ENCODE measurements around the gene CNKSR3. TPM values are rescaled to one million over a fixed set of nuclear protein-coding genes. Genes with fewer than 3 reads are reported as not detected.

Gene CNKSR3
- total RNA-seq, 4 donors from 2014 or later: 11.7 to 22.7 (median 13.7) TPM

DNA sequence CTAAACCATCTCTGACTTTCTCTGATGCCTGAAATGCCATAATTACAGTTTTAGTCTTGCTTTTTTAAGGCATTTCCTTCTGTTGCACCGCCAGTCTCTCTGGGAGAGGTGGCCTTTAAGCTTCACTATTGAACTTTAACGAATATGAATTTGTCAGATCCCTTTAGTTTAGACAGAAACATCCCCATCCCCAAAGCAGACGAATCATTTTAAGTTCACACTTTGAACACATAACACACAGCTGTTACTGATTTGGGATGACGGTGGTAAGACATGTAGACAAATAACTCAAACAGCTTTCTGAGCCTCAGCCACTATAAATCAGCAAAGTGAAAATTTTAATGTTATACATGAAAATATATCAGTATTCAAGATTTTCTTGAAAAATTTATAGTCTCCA lies 146.7 kb downstream of the CNKSR3 start:
- Histone ChIP-seq H3K27me3 (no peaks in the 10 kb centered on the region), H3K9me3 (no peaks in the 10 kb centered on the region), H3K4me1 (peaks cover 0 to 3% (median under 1%) of the 10 kb centered on the region in 4 donors), H3K4me3 (no peak overlapping the region), H3K36me3 (no peaks in the 10 kb centered on the region), H3K27ac (no peak overlapping the region)
- no peak for TF ChIP-seq POLR2A (IDR thresholded peaks at IDR 0.05)
- no peak for TF ChIP-seq EP300 (IDR thresholded peaks at IDR 0.05)
- TF ChIP-seq, protein P1, sequence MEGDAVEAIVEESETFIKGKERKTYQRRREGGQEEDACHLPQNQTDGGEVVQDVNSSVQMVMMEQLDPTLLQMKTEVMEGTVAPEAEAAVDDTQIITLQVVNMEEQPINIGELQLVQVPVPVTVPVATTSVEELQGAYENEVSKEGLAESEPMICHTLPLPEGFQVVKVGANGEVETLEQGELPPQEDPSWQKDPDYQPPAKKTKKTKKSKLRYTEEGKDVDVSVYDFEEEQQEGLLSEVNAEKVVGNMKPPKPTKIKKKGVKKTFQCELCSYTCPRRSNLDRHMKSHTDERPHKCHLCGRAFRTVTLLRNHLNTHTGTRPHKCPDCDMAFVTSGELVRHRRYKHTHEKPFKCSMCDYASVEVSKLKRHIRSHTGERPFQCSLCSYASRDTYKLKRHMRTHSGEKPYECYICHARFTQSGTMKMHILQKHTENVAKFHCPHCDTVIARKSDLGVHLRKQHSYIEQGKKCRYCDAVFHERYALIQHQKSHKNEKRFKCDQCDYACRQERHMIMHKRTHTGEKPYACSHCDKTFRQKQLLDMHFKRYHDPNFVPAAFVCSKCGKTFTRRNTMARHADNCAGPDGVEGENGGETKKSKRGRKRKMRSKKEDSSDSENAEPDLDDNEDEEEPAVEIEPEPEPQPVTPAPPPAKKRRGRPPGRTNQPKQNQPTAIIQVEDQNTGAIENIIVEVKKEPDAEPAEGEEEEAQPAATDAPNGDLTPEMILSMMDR (IDR thresholded peaks at IDR 0.05): no peak
- no peak for DNase-seq (ENCODE audit: low spot score in 2 of 2)
- WGBS, 2 donors: 55 to 60% methylated on average over 4 of the region's 4 CpGs

DNA sequence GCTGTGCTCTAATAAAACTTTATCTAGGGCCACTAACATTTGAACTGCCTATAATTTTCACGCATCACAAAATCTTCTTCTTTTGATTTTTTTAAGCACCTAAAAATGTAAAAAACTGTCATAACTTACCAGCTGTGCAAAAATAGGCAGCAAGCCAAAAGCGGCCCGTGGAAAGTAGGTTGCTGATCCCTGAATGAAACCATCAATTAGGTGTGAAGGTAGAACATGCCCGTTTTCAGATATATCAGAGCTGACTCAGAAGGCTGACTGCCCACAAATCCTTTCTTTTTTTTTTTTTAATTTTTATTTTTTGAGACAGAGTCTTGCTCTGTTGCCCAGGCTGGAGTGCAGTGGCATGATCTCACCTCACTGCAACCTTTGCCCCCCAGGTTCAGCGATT lies 149.0 kb downstream of the CNKSR3 start:
- no peaks in the 10 kb centered on the region for H3K27me3 ChIP-seq
- 84 to 97% methylated on average over 5 of the region's 5 CpGs for WGBS, 2 donors
- TF ChIP-seq EP300 (IDR thresholded peaks at IDR 0.05) (no peak), POLR2A (IDR thresholded peaks at IDR 0.05) (no peak)
- TF ChIP-seq, protein P1 (IDR thresholded peaks at IDR 0.05): no peak
- no peaks in the 10 kb centered on the region for H3K36me3 ChIP-seq
- no peaks in the 10 kb centered on the region for H3K9me3 ChIP-seq
- peaks cover 0 to 6% (median 2%) of the 10 kb centered on the region in 4 donors for H3K4me1 ChIP-seq
- H3K27ac ChIP-seq: no peak overlapping the region
- no peak overlapping the region for H3K4me3 ChIP-seq
- no peak for DNase-seq (ENCODE audit: low spot score in 2 of 2)

DNA sequence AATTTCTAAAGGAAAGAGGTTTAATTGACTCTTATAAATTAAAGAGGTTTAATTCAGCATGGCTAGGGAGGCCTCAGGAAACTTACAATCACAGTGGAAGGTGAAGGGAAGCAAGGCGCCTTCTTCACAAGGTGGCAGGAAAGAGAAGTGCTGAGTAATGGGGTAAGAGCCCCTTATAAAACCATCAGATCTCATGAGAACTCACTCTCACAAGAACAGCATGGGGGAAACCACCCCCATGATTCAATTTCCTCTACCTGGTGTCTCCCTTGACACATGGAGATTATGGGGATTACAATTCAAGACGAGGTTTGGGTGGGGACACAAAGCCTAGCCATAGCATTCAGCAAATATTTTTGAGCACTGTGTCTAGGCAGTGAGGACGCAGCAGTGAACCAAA lies 150.0 kb downstream of the CNKSR3 start:
- 96 to 98% methylated on average over 3 of the region's 3 CpGs for WGBS, 2 donors
- Histone ChIP-seq H3K27me3 (no peaks in the 10 kb centered on the region), H3K9me3 (no peaks in the 10 kb centered on the region), H3K4me1 (peaks cover 0 to 11% (median 2%) of the 10 kb centered on the region in 4 donors), H3K4me3 (no peak overlapping the region), H3K36me3 (no peaks in the 10 kb centered on the region), H3K27ac (no peak overlapping the region)
- TF ChIP-seq EP300 (IDR thresholded peaks at IDR 0.05) (no peak), POLR2A (IDR thresholded peaks at IDR 0.05) (no peak)
- TF ChIP-seq, protein P1 (IDR thresholded peaks at IDR 0.05): no peak
- DNase-seq (ENCODE audit: low spot score in 2 of 2): no peak

DNA sequence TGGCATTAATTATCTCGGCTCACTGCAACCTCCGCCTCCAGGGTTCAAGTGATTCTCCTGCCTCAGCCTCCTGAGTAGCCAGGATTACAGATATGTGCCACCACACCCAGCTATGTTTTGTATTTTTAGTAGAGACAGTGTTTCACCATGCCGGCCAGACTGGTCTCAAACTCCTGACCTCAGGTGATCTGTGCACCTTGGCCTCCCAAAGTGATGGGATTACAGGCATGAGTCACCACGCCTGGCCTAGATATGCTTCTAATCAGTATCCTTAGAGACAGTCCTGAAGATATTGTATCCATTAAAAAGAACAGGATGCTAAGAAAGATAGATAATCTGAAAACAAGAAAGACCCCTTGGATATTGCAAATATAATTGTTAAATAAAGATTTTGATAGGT lies 150.8 kb downstream of the CNKSR3 start:
- H3K27ac ChIP-seq: peak overlapping the region in 2 of 4 donors; percentile 77 to 79
- H3K36me3 ChIP-seq: no peaks in the 10 kb centered on the region
- no peaks in the 10 kb centered on the region for H3K9me3 ChIP-seq
- no peaks in the 10 kb centered on the region for H3K27me3 ChIP-seq
- TF ChIP-seq, protein P1 (IDR thresholded peaks at IDR 0.05): no peak
- TF ChIP-seq POLR2A (IDR thresholded peaks at IDR 0.05): no peak
- TF ChIP-seq EP300 (IDR thresholded peaks at IDR 0.05): no peak
- H3K4me3 ChIP-seq: no peak overlapping the region
- H3K4me1 ChIP-seq: peaks cover 0 to 12% (median 2%) of the 10 kb centered on the region in 4 donors
- WGBS, 2 donors: 46 to 50% methylated on average over 4 of the region's 4 CpGs
- no peak for DNase-seq (ENCODE audit: low spot score in 2 of 2)

DNA sequence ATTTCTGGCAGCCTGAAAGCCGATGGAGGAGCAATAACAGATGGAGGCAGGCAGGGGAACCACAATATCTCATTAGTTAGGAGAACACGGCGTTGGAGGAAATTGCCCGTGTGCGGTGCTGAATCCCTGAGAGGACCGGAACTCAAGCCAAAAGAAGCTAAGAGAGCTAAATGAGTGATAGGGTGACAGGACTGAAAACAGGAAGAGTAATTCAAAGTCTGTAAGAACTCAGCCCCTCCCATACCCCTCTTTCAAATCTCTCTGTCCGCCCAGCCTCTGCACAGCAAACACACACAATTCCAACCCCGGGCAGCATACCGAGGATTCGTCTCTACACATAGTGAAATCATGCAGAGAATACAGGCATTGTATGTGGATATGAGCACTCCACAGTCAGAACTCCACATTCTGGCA lies 151.3 kb downstream of the CNKSR3 start:
- no peak for DNase-seq (ENCODE audit: low spot score in 2 of 2)
- TF ChIP-seq EP300 (IDR thresholded peaks at IDR 0.05) (peak in 1 of 2 donors; percentile 33), POLR2A (IDR thresholded peaks at IDR 0.05) (no peak)
- TF ChIP-seq, protein P1 (IDR thresholded peaks at IDR 0.05): no peak
- Histone ChIP-seq H3K36me3 (no peaks in the 10 kb centered on the region), H3K9me3 (no peaks in the 10 kb centered on the region), H3K4me3 (peak overlapping the region in 1 of 4 donors; percentile 5), H3K4me1 (peaks cover 0 to 12% (median 2%) of the 10 kb centered on the region in 4 donors), H3K27me3 (no peaks in the 10 kb centered on the region), H3K27ac (peak overlapping the region in 3 of 4 donors; percentile 1 to 79 (median 77))
- 20 to 25% methylated on average over 10 of the region's 10 CpGs for WGBS, 2 donors
